CD4-positive, alpha-beta memory T cell (primary cell): Measurements from ENCODE around the gene AKR1B15. TPM values are rescaled to one million over a fixed set of nuclear protein-coding genes. Genes with fewer than 3 reads are reported as not detected.
A peak's percentile ranks its signal among the peaks of the same experiment; 100 is the strongest.
"Not testable (repeated sequence)": the region's sequence is repeated elsewhere in the genome, so short reads cannot be mapped to it uniquely, and the experiment has no call there.

ENCODE experiments used
- CTCF ChIA-PET: fragments of 350-600 bp; sonication (Branson Sonifier 250); formaldehyde crosslinking; loops from one replicate; lab custom pipeline; 2021; ENCODE audit warnings: inconsistent platforms; ENCODE audit not compliant: partially characterized antibody; lab: Charles Lee
- POLR2A ChIA-PET: fragments of 350-600 bp; sonication (Branson Sonifier 250); formaldehyde crosslinking; loops from one replicate; lab custom pipeline; 2021; ENCODE audit not compliant: partially characterized antibody; lab: Charles Lee
- DNase-seq, 5 donors: peaks; one replicate each; pipeline versions ENCODE4 v3.0.0 to v3.0.0-alpha.2; 2020 to 2022; ENCODE audit warnings: mixed read lengths in 1 of 5
- H3K27ac ChIP-seq: one replicate; pipeline ENCODE4 v1.7.0; 2013; ENCODE audit warnings: low read depth, low read length
- H3K27me3 ChIP-seq: 2 replicates; pipeline ENCODE4 v1.7.0; 2013; ENCODE audit warnings: mild to moderate bottlenecking, low read length, moderate library complexity; ENCODE audit not compliant: insufficient read depth
- H3K36me3 ChIP-seq: 2 replicates; pipeline ENCODE4 v1.7.0; 2013; ENCODE audit warnings: mild to moderate bottlenecking, low read length, moderate library complexity; ENCODE audit not compliant: insufficient read depth
- H3K4me1 ChIP-seq: 2 replicates; pipeline ENCODE4 v1.7.0; 2013; ENCODE audit warnings: mild to moderate bottlenecking, low read length, moderate library complexity; ENCODE audit not compliant: insufficient read depth
- H3K4me3 ChIP-seq, 2 donors: one replicate each; pipeline ENCODE4 v1.7.0; 2013; ENCODE audit warnings: low read length in 2 of 2, mild to moderate bottlenecking in 1 of 2
- H3K9me3 ChIP-seq, 2 donors: one replicate each; pipeline ENCODE4 v1.7.0; 2013; ENCODE audit warnings: low read length in 2 of 2, control low read depth in 1 of 2; ENCODE audit not compliant: control insufficient read depth in 1 of 2
- H3K27ac Mint-ChIP-seq, 7 donors: one replicate each; pipeline ENCODE4 v1.8.0; 2020 to 2021; ENCODE audit warnings: mixed read lengths in 7 of 7, mild to moderate bottlenecking in 6 of 7, inconsistent platforms in 3 of 7, moderate library complexity in 3 of 7
- H3K27me3 Mint-ChIP-seq, 2 donors: one replicate each; pipeline ENCODE4 v1.8.0; 2020 to 2021; ENCODE audit warnings: mixed read lengths in 2 of 2
- H3K36me3 Mint-ChIP-seq, 2 donors: one replicate each; pipeline ENCODE4 v1.8.0; 2020 to 2021; ENCODE audit warnings: mixed read lengths in 2 of 2, inconsistent platforms in 1 of 2, mild to moderate bottlenecking in 1 of 2
- H3K4me1 Mint-ChIP-seq, 4 donors: one replicate each; pipeline ENCODE4 v1.8.0; 2020 to 2021; ENCODE audit warnings: mixed read lengths in 4 of 4, mild to moderate bottlenecking in 1 of 4
- H3K4me3 Mint-ChIP-seq, 8 donors: one replicate each; pipeline ENCODE4 v1.8.0; 2020 to 2021; ENCODE audit warnings: mixed read lengths in 8 of 8, mild to moderate bottlenecking in 7 of 8, moderate library complexity in 6 of 8, inconsistent platforms in 3 of 8
- H3K9me3 Mint-ChIP-seq, 8 donors: one replicate each; pipeline ENCODE4 v1.8.0; 2020 to 2021; ENCODE audit warnings: mixed read lengths in 8 of 8, mild to moderate bottlenecking in 5 of 8, inconsistent platforms in 3 of 8, moderate library complexity in 1 of 8
- intact Hi-C: fragments of 100-400 bp; cut with micrococcal nuclease; formaldehyde crosslinking; loops from one replicate; pipeline ENCODE4 v1.15.1; 2023
- polyA plus RNA-seq, 2 donors: library from polyadenylated mRNA; unstranded; fragments of 300-500 nt; fragmentation: Illumina TruSeq; gene quantifications; one replicate each; pipeline ENCODE4 v1.2.3, GENCODE V29; 2021
- total RNA-seq, 2 experiments: library from RNA; stranded (reverse); gene quantifications; one replicate each; pipeline ENCODE4 v1.2.3, GENCODE V29; 2021

Gene AKR1B15
- total and polyA plus RNA-seq, 4 experiments from 2014 or later: not detected

DNA sequence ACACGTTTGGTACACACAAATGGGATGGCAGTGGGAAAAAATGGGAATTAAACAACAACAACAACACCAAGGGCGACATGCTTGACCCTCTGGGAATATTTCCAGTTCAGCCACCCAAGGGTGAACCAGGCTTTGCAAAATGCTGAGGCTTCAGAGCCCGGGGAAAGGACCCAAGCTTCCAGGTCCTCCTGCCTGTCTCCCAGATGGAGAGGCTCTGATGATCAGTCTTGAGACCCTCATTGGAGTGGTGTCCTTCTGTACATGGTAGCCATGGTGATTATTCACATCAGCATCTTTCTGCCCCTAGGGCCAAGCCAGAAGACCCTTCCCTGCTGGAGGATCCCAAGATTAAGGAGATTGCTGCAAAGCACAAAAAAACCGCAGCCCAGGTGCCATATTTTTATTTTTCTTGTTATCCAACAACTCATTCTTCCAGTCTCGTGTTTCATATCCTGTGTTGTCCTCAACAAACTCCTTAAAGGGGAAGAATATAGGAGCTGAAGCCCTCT lies 11.6 kb upstream of the AKR1B15 start:
- H3K4me1 ChIP-seq, DNase-seq, H3K4me3 Mint-ChIP-seq, H3K9me3 ChIP-seq, H3K4me3 ChIP-seq, H3K4me1 Mint-ChIP-seq, POLR2A ChIA-PET, H3K36me3 ChIP-seq, H3K36me3 Mint-ChIP-seq, H3K27me3 ChIP-seq, intact Hi-C loops, H3K27ac ChIP-seq, H3K9me3 Mint-ChIP-seq, H3K27ac Mint-ChIP-seq: not testable (repeated sequence)
- CTCF ChIA-PET: interaction anchor here (1.0 kb wide), 1 partner anchor 9 kb away, joined by 3 read pairs; no protein-coding TSS in a partner anchor
- H3K27me3 Mint-ChIP-seq: peaks cover 7 to 12% of the 10 kb centered on the region in 2 donors

DNA sequence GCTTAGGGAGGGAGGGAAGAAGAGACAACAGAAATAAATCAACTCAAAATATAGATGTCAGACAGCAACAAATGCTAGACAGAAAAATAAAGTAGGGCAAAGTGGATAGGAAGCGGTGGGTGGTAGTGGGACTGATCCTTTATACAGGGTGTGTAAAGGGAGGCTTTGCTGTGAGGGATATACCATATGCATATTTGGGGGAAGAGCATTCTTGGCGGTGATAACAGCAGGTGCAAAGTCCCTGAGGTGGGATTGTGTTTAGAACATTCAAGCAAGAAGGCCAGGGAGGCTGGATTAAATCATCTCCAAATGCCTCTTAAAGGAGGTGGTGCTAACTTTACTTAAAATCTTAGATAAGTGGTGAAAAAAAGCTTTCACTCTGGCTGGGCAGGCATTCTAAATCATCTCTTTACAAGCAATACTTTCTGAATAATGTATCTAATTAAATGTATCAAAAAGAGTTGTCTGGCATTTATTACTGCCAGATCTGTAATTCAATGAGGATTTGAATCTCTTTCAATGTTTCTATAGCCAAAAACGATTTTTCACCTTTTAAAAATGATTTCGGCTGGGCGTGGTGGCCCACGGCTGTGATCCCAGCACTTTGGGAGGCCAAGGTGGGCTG lies 9.4 kb upstream of the AKR1B15 start:
- Mint-ChIP-seq H3K9me3 (peaks cover 0 to 1% (median 0%) of the 10 kb centered on the region in 8 donors), H3K4me3 (no peak overlapping the region), H3K27me3 (peaks cover 9 to 13% of the 10 kb centered on the region in 2 donors), H3K36me3 (no peaks in the 10 kb centered on the region), H3K27ac (no peak overlapping the region), H3K4me1 (no peaks in the 10 kb centered on the region)
- no peak overlapping the region for H3K27ac ChIP-seq
- POLR2A ChIA-PET: no interaction called here
- H3K9me3 ChIP-seq: no peaks in the 10 kb centered on the region
- intact Hi-C loops: no loop called here
- DNase-seq: no peak
- no peaks in the 10 kb centered on the region for H3K4me1 ChIP-seq
- no peak overlapping the region for H3K4me3 ChIP-seq
- CTCF ChIA-PET: interaction anchor here (2.1 to 14.7 kb wide), 2 partner anchors 9 to 108 kb away, joined by 9 to 209 read pairs; partner anchors contain the start of gene AKR1B15
- no peaks in the 10 kb centered on the region for H3K27me3 ChIP-seq
- no peaks in the 10 kb centered on the region for H3K36me3 ChIP-seq

DNA sequence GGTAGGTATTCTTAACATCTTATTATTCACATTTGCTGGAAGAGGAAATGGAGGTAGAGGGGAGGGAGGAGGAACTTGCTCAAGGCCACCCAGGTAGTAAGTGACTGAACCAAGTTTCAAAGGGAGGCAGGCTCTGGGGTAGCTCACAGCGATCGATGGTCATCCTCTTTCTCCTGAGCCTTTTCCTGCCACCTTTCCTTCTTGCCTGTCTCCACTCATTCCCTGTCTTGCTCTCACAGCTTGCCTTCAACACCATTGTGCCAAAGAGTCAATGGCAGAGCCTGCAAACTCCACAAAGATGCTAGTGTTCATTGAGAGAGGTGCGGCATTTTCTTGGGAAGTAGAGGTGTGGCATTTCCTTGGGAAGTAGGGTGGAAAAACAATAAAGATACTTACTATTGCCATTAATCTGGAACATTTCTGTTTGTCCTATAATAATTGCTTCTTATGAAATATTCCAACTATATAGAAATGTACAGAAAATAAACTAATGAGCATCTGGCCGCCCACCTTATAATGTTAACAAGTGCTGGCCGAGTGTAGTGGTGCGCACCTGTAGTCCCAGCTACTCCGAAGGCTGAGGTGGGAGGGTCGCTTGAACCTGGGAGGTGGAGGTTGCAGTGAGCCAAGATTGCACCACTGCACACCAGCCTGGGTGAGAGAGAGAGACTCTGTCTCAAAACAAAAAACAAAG lies 7.3 kb upstream of the AKR1B15 start:
- H3K27ac ChIP-seq, H3K9me3 Mint-ChIP-seq, H3K4me3 ChIP-seq, DNase-seq, intact Hi-C loops, H3K27me3 ChIP-seq, H3K4me3 Mint-ChIP-seq, POLR2A ChIA-PET, H3K36me3 ChIP-seq, H3K4me1 ChIP-seq, H3K4me1 Mint-ChIP-seq, H3K36me3 Mint-ChIP-seq, H3K9me3 ChIP-seq, H3K27ac Mint-ChIP-seq: not testable (repeated sequence)
- H3K27me3 Mint-ChIP-seq: peaks cover 13 to 16% of the 10 kb centered on the region in 2 donors
- CTCF ChIA-PET: interaction anchor here (0.8 to 14.7 kb wide), 2 partner anchors 110 to 134 kb away, joined by 3 to 209 read pairs; no protein-coding TSS in a partner anchor

DNA sequence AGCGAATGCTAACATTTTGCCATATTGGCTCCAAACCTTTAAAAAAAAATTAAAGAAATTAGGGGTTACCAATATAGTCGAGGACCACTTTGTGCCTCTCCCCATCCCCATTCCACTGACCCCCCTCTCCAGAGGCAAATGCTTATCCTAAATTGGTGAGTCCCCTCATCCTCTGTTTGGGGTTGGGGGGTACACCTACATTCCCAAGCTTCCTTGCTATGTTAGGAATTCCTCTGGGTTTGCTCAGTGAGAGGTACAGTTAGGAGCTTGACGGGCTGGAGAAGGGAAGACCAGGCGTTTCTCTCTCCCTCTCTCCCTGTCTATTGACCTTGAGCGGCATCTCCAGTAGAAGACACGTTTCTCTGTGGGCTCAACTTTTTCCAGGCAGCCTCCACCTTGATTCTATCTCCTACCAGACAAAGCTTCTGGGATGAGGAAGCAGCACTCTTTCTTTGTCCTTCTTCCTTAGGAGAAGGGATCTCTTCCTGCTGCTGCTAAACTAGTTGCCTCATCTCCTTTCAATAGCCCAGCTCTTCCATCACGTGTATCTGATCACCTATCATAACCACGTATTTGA lies 6.6 kb upstream of the AKR1B15 start:
- CTCF ChIA-PET: interaction anchor here (1.2 to 14.7 kb wide), 2 partner anchors 12 to 111 kb away, joined by 3 to 209 read pairs; no protein-coding TSS in a partner anchor

DNA sequence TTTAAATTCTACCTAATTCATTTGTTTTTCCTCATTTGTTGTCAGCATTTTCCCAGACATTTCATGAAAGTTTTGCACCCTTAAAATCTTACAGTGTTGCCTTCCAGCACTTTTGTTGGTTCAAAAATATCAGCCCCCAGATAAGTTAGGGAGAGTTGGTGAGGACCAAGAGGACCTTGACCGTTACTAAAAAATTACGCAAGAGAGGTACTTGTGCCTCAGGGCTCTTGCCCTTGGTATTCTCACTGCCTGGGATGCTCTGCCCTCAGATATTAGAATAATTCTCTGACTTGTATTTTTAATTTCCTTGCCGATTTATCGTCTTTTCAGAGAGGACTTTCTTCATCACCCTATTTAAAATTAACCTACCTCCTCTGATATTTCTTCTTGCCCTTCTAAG lies 3.5 kb upstream of the AKR1B15 start:
- Histone ChIP-seq H3K9me3 (no peaks in the 10 kb centered on the region), H3K36me3 (no peaks in the 10 kb centered on the region), H3K4me1 (no peaks in the 10 kb centered on the region), H3K4me3 (no peak overlapping the region), H3K27me3 (no peaks in the 10 kb centered on the region), H3K27ac (no peak overlapping the region)
- peaks cover 0 to 1% (median 0%) of the 10 kb centered on the region in 8 donors for H3K9me3 Mint-ChIP-seq
- peaks cover 10 to 13% of the 10 kb centered on the region in 2 donors for H3K27me3 Mint-ChIP-seq
- H3K36me3 Mint-ChIP-seq: no peaks in the 10 kb centered on the region
- H3K27ac Mint-ChIP-seq: no peak overlapping the region
- H3K4me3 Mint-ChIP-seq: no peak overlapping the region
- POLR2A ChIA-PET: no interaction called here
- no peak for DNase-seq
- H3K4me1 Mint-ChIP-seq: peaks cover 0 to 2% (median 0%) of the 10 kb centered on the region in 4 donors
- CTCF ChIA-PET: interaction anchor here (0.8 to 14.7 kb wide), 3 partner anchors 12 to 114 kb away, joined by 3 to 209 read pairs (median 5); no protein-coding TSS in a partner anchor
- intact Hi-C loops: no loop called here

More for the DNA sequence above, 6.6 kb upstream of the AKR1B15 start:
- Histone ChIP-seq H3K36me3 (no peaks in the 10 kb centered on the region), H3K4me1 (no peaks in the 10 kb centered on the region), H3K27ac (no peak overlapping the region), H3K27me3 (no peaks in the 10 kb centered on the region), H3K4me3 (no peak overlapping the region), H3K9me3 (no peaks in the 10 kb centered on the region)
- Mint-ChIP-seq H3K27ac (no peak overlapping the region), H3K9me3 (peaks cover 0 to 1% (median 0%) of the 10 kb centered on the region in 8 donors), H3K36me3 (no peaks in the 10 kb centered on the region), H3K27me3 (peaks cover 13 to 18% of the 10 kb centered on the region in 2 donors), H3K4me3 (no peak overlapping the region), H3K4me1 (peaks cover 0 to under 1% (median 0%) of the 10 kb centered on the region in 4 donors)
- DNase-seq: no peak
- POLR2A ChIA-PET: no interaction called here
- intact Hi-C loops: no loop called here

DNA sequence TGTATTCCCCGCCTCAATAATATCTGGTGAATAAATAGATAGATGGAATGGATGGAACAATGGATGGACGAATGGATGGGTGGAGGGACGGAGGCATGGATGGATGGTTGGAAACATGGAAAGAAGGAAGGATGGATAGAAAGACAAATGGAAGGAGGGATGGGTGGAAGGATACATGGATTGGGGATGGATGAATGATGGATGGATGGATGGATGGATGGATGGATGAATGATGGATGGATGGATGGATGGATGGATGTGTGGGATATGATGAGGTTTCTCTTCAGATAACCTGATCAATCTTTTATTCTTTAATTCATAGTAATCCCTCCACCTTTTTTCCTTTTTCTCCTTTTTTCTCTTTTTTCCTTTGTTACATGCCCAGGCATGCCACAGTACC lies 3.0 kb upstream of the AKR1B15 start:
- H3K27me3 ChIP-seq: no peaks in the 10 kb centered on the region
- intact Hi-C loops: no loop called here
- H3K36me3 Mint-ChIP-seq: no peaks in the 10 kb centered on the region
- peaks cover 10% of the 10 kb centered on the region in 2 donors for H3K27me3 Mint-ChIP-seq
- H3K4me1 Mint-ChIP-seq: peaks cover 0 to 2% (median 0%) of the 10 kb centered on the region in 4 donors
- ChIA-PET CTCF (interaction anchor here (0.8 to 14.7 kb wide), 3 partner anchors 12 to 114 kb away, joined by 3 to 209 read pairs (median 5); no protein-coding TSS in a partner anchor), POLR2A (no interaction called here)
- no peak for DNase-seq
- no peak overlapping the region for H3K4me3 Mint-ChIP-seq
- no peaks in the 10 kb centered on the region for H3K4me1 ChIP-seq
- H3K9me3 ChIP-seq: no peaks in the 10 kb centered on the region
- peaks cover 0 to 1% (median 0%) of the 10 kb centered on the region in 8 donors for H3K9me3 Mint-ChIP-seq
- H3K36me3 ChIP-seq: no peaks in the 10 kb centered on the region
- H3K27ac ChIP-seq: no peak overlapping the region
- peak overlapping the region in 1 of 7 donors; percentile 37 for H3K27ac Mint-ChIP-seq
- no peak overlapping the region for H3K4me3 ChIP-seq
